ENCODE measurements around the gene TM6SF1. TPM values are rescaled to one million over a fixed set of nuclear protein-coding genes. Genes with fewer than 3 reads are reported as not detected.
A peak's percentile ranks its signal among the peaks of the same experiment; 100 is the strongest.
"Not testable (repeated sequence)": the region's sequence is repeated elsewhere in the genome, so short reads cannot be mapped to it uniquely, and the experiment has no call there.

TM6SF1 gene
- total and polyA plus RNA-seq, 9 donors: 33.9 to 69.2 (median 53.3) TPM

GRCh38 chr15:83085864-83086552 lies 21.4 kb upstream of the TM6SF1 start:
- not testable (repeated sequence) for H3K4me1 ChIP-seq (ENCODE audit: control insufficient read depth, insufficient read depth, low read length); H3K36me3 ChIP-seq (ENCODE audit: control insufficient read depth, insufficient read depth, low read length); H3K4me3 ChIP-seq (ENCODE audit: low read length); H3K9me3 ChIP-seq (replicated peaks; ENCODE audit: control insufficient read depth, low read depth, low read length); H3K27me3 ChIP-seq (ENCODE audit: control insufficient read depth, insufficient read depth, low read length); DNase-seq; H3K27ac ChIP-seq (ENCODE audit: low read length)
- WGBS (ENCODE audit: insufficient coverage): 100% methylated on average over 1 of the region's 8 CpGs

- Histone ChIP-seq H3K36me3 (ENCODE audit: control insufficient read depth, insufficient read depth, low read length) (no peaks in the 10 kb centered on the region), H3K4me1 (ENCODE audit: control insufficient read depth, insufficient read depth, low read length) (no peaks in the 10 kb centered on the region), H3K9me3 (replicated peaks; ENCODE audit: control insufficient read depth, low read depth, low read length) (no peaks in the 10 kb centered on the region), H3K27ac (ENCODE audit: low read length) (peak overlapping the region; percentile 32), H3K4me3 (ENCODE audit: low read length) (no peak overlapping the region), H3K27me3 (ENCODE audit: control insufficient read depth, insufficient read depth, low read length) (no peaks in the 10 kb centered on the region)
- no peak for DNase-seq
- no CpG with 5 or more reads among the region's 2 CpGs for WGBS (ENCODE audit: insufficient coverage)
Measured at GRCh38 chr15:83087576-83087975, 19.9 kb upstream of the TM6SF1 start.

GRCh38 chr15:83088876-83089275 lies 18.6 kb upstream of the TM6SF1 start:
- Histone ChIP-seq H3K36me3 (ENCODE audit: control insufficient read depth, insufficient read depth, low read length) (no peaks in the 10 kb centered on the region), H3K27ac (ENCODE audit: low read length) (no peak overlapping the region), H3K4me1 (ENCODE audit: control insufficient read depth, insufficient read depth, low read length) (no peaks in the 10 kb centered on the region), H3K9me3 (replicated peaks; ENCODE audit: control insufficient read depth, low read depth, low read length) (no peaks in the 10 kb centered on the region), H3K27me3 (ENCODE audit: control insufficient read depth, insufficient read depth, low read length) (no peaks in the 10 kb centered on the region), H3K4me3 (ENCODE audit: low read length) (no peak overlapping the region)
- WGBS (ENCODE audit: insufficient coverage): no CpG with 5 or more reads among the region's 2 CpGs
- no peak for DNase-seq

- Histone ChIP-seq H3K4me3 (ENCODE audit: low read length) (no peak overlapping the region), H3K27me3 (ENCODE audit: control insufficient read depth, insufficient read depth, low read length) (no peaks in the 10 kb centered on the region), H3K36me3 (ENCODE audit: control insufficient read depth, insufficient read depth, low read length) (no peaks in the 10 kb centered on the region), H3K9me3 (replicated peaks; ENCODE audit: control insufficient read depth, low read depth, low read length) (no peaks in the 10 kb centered on the region), H3K4me1 (ENCODE audit: control insufficient read depth, insufficient read depth, low read length) (peaks cover 3% of the 10 kb centered on the region), H3K27ac (ENCODE audit: low read length) (no peak overlapping the region)
- DNase-seq: no peak
- 53% methylated on average over 3 of the region's 4 CpGs for WGBS (ENCODE audit: insufficient coverage)
Measured at GRCh38 chr15:83090465-83090864, 17.0 kb upstream of the TM6SF1 start.

GRCh38 chr15:83091965-83092308 lies 15.5 kb upstream of the TM6SF1 start:
- not testable (repeated sequence) for H3K36me3 ChIP-seq (ENCODE audit: control insufficient read depth, insufficient read depth, low read length); H3K4me3 ChIP-seq (ENCODE audit: low read length); H3K4me1 ChIP-seq (ENCODE audit: control insufficient read depth, insufficient read depth, low read length); DNase-seq; H3K9me3 ChIP-seq (replicated peaks; ENCODE audit: control insufficient read depth, low read depth, low read length); H3K27me3 ChIP-seq (ENCODE audit: control insufficient read depth, insufficient read depth, low read length)
- WGBS (ENCODE audit: insufficient coverage): no CpG with 5 or more reads among the region's 3 CpGs
- H3K27ac ChIP-seq (ENCODE audit: low read length): peak overlapping the region; percentile 29

- Histone ChIP-seq H3K4me1 (ENCODE audit: control insufficient read depth, insufficient read depth, low read length) (peaks cover 3% of the 10 kb centered on the region), H3K27ac (ENCODE audit: low read length) (peak overlapping the region; percentile 29), H3K36me3 (ENCODE audit: control insufficient read depth, insufficient read depth, low read length) (no peaks in the 10 kb centered on the region), H3K27me3 (ENCODE audit: control insufficient read depth, insufficient read depth, low read length) (no peaks in the 10 kb centered on the region), H3K9me3 (replicated peaks; ENCODE audit: control insufficient read depth, low read depth, low read length) (no peaks in the 10 kb centered on the region), H3K4me3 (ENCODE audit: low read length) (no peak overlapping the region)
- peak; percentile 79 for DNase-seq
- no CpG with 5 or more reads among the region's 4 CpGs for WGBS (ENCODE audit: insufficient coverage)
Measured at GRCh38 chr15:83092309-83092976, 15.0 kb upstream of the TM6SF1 start.

- Histone ChIP-seq H3K4me1 (ENCODE audit: control insufficient read depth, insufficient read depth, low read length) (peaks cover 4% of the 10 kb centered on the region), H3K27ac (ENCODE audit: low read length) (no peak overlapping the region), H3K9me3 (replicated peaks; ENCODE audit: control insufficient read depth, low read depth, low read length) (peaks cover 5% of the 10 kb centered on the region), H3K4me3 (ENCODE audit: low read length) (no peak overlapping the region), H3K36me3 (ENCODE audit: control insufficient read depth, insufficient read depth, low read length) (no peaks in the 10 kb centered on the region), H3K27me3 (ENCODE audit: control insufficient read depth, insufficient read depth, low read length) (no peaks in the 10 kb centered on the region)
- 72% methylated on average over 3 of the region's 5 CpGs for WGBS (ENCODE audit: insufficient coverage)
- DNase-seq: no peak
Measured at GRCh38 chr15:83094583-83094982, 12.9 kb upstream of the TM6SF1 start.

- Histone ChIP-seq H3K9me3 (replicated peaks; ENCODE audit: control insufficient read depth, low read depth, low read length) (peaks cover 5% of the 10 kb centered on the region), H3K4me3 (ENCODE audit: low read length) (no peak overlapping the region), H3K27me3 (ENCODE audit: control insufficient read depth, insufficient read depth, low read length) (peaks cover 4% of the 10 kb centered on the region), H3K36me3 (ENCODE audit: control insufficient read depth, insufficient read depth, low read length) (no peaks in the 10 kb centered on the region), H3K4me1 (ENCODE audit: control insufficient read depth, insufficient read depth, low read length) (peaks cover 15% of the 10 kb centered on the region), H3K27ac (ENCODE audit: low read length) (no peak overlapping the region)
- DNase-seq: no peak
Measured at GRCh38 chr15:83098079-83098478, 9.4 kb upstream of the TM6SF1 start.

- H3K27ac ChIP-seq (ENCODE audit: low read length): peak overlapping the region; percentile 64
- peaks cover 4% of the 10 kb centered on the region for H3K27me3 ChIP-seq (ENCODE audit: control insufficient read depth, insufficient read depth, low read length)
- H3K4me1 ChIP-seq (ENCODE audit: control insufficient read depth, insufficient read depth, low read length): peaks cover 15% of the 10 kb centered on the region
- peaks cover 5% of the 10 kb centered on the region for H3K9me3 ChIP-seq (replicated peaks; ENCODE audit: control insufficient read depth, low read depth, low read length)
- 65% methylated on average over 2 of the region's 2 CpGs for WGBS (ENCODE audit: insufficient coverage)
- peak; percentile 53 for DNase-seq
- no peaks in the 10 kb centered on the region for H3K36me3 ChIP-seq (ENCODE audit: control insufficient read depth, insufficient read depth, low read length)
- no peak overlapping the region for H3K4me3 ChIP-seq (ENCODE audit: low read length)
Measured at GRCh38 chr15:83099290-83099689, 8.2 kb upstream of the TM6SF1 start.

GRCh38 chr15:83100097-83100646 lies 7.3 kb upstream of the TM6SF1 start:
- 20% methylated on average over 1 of the region's 2 CpGs for WGBS (ENCODE audit: insufficient coverage)
- Histone ChIP-seq H3K9me3 (replicated peaks; ENCODE audit: control insufficient read depth, low read depth, low read length) (peaks cover 5% of the 10 kb centered on the region), H3K27ac (ENCODE audit: low read length) (peak overlapping the region; percentile 64), H3K4me1 (ENCODE audit: control insufficient read depth, insufficient read depth, low read length) (peaks cover 12% of the 10 kb centered on the region), H3K27me3 (ENCODE audit: control insufficient read depth, insufficient read depth, low read length) (peaks cover 4% of the 10 kb centered on the region), H3K4me3 (ENCODE audit: low read length) (no peak overlapping the region), H3K36me3 (ENCODE audit: control insufficient read depth, insufficient read depth, low read length) (no peaks in the 10 kb centered on the region)
- DNase-seq: peak; percentile 74

Data from muscle of leg (tissue), 11 donors.